IPS-NIHi11 (cell line): ENCODE results near the gene FARS2.
A peak's percentile ranks its signal among the peaks of the same experiment; 100 is the strongest.

Source experiments
- DNase-seq: peaks from one replicate; pipeline ENCODE4 v3.0.0; 2012; ENCODE audit warnings: mixed read lengths, low spot score

Gene FARS2

DNA sequence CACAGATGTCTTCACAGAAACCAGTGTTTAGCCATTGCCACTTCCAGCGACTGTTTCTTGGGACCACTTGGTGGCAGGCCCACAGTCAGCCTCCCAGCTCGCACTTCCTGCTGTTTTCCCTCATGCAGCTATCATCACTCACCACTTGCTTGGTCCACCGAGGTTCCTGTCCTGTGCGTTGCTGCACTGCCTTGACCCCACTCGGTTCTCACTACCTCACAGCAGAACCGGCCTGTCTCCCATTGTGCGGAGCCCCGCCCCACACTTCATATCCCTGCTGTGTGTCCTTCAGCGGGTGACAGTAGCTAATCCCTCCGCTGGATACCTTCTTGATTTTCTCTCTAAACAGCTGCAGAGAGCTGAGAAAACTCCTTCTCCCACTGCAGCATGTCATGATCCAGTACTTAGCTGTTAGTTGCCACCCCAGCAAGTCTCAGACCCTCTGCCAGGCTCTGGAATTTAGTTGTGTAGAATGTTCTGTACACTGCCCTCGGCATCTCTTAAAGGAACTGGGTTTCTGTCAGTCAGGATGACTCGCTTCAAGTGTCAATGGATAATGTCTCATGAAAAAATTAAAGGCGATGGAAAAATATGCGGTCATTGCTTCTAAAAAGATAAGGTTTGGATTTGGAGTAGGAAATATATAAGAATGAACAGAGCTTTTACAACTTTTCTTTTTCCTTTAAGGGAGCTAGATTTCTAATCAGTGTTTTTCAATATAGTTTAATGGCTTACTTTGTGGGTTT lies 208.0 kb downstream of the FARS2 start:
- DNase-seq = peak; percentile 15

DNA sequence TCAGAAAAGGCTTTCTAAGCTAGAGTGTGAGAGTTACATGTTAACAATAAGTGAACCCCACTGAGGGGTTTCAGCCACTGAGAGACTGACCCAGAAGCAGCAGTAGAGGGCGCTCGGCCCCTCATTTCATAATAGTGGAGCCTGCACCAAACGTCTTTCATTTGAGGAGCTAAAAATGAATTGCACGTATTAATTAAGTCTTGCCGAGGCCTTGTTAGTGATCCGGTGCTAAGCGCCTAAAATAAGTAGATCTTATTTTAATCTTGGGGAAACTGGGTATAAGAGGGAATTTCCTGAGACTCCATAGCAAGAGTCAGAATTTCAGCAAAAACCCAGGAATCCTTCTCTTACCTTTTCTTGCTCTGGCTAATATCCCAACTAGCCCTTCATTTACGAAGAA lies 209.7 kb downstream of the FARS2 start:
- peak; percentile 69 for DNase-seq

DNA sequence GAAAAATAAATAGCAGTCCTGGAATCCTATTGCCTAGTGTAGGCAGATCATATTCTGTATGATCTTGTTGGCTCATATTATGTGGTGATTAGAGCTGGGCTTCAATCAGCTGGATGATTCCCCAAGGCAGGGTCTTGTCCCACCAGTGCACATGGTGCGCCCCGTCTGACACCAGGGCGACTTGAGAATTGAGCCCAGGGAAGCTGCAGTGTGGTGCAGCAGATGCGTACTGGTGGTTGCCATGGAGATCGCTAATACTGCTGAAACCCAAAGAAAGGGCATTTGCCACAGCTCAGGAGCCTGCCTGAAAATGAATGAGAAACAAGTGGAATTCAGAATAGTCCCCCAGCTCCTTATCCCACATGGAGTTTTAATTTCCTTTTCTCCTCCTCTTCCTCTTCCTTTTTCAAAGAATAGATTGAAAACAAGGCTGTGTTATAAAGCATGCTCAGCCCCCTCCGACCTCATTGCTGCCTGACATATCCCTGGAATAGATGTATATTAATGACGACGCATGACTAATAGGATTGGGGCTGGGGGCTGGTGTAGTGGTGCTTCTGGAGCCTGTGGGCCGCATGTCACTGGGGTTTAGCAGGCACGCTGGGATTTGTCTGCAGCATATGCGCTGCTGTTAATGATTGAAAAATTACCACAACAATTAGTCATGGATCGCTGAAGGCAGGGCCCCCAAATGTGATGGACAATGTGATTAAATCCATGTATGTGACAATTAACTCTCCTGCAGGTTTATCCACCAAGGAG lies 210.5 kb downstream of the FARS2 start:
- peak; percentile 62 for DNase-seq

DNA sequence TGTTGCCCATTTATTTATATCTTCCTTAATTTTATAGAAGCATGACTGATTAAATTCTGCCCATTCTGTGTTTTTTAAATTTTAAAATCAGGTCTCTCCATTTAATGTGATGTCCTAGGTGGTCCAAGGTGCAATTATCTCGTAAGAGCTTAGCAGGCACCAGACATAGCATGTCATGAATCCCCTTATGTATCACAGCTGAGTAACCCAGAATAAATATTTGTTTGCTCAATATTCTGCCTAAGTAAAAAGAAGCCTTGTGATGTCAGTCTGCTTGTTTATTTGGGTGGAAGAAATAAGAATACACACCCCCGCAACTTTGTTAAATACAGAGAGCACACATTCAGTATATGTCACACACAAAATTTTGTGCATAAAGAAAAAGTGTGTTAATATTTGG lies 211.3 kb downstream of the FARS2 start:
- no peak for DNase-seq

DNA sequence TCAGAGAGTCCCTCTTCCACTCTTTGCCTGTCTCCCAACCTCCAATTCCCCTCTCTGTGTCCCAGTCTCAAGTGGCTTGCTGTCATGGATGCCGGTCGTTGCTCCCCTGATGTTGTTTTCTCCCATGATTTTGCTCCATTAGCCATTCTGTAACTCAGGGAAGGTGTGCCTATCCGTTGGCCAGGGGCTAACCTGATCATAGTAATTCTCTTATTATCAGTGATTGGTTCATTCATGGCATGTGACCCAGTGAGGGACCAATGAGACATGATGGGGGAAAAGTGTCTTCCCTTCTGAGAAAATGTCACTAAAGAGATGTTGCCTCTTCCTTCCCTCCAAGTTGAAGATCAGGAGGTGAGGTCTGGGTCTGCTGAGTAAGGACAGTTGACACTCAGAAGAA lies 214.5 kb downstream of the FARS2 start:
- no peak for DNase-seq

DNA sequence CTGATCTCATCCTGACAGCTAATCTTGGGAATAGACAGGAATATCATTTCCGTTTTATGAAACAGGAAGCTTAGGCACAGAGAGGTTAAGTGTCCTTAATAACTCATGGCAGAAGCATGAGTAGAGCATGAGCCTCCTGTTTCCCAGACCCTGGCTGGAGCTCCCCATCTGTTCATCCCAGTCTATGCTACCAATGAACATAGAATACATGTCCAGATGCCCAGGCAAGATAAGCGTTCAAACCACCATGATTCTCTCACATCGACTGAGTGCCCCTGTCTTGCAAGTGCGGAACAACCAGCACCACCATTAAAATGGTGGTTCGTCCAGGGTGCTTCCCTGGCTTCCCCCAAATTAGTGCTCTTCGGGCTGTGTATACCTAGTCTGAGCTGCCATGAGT lies 217.1 kb downstream of the FARS2 start:
- no peak for DNase-seq

DNA sequence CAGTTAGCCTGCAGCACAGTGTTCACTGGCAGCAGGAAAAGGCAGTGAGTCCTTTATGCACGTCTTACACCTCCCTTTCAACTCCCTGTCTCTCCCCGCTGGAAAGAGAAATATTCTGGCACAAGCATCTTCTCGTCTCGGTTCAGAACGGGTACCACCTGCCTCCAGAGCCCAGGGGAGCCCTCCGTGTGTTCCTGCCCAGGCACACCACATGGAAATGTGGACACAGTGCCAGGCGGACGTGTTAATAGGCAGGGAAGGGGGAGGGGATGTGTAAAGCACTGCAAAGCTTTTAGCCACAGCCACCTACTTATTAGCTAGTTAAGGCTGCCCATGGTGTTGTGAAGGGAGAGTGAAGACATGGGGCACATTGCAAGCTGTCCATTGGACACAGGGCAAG lies 219.7 kb downstream of the FARS2 start:
- no peak for DNase-seq

DNA sequence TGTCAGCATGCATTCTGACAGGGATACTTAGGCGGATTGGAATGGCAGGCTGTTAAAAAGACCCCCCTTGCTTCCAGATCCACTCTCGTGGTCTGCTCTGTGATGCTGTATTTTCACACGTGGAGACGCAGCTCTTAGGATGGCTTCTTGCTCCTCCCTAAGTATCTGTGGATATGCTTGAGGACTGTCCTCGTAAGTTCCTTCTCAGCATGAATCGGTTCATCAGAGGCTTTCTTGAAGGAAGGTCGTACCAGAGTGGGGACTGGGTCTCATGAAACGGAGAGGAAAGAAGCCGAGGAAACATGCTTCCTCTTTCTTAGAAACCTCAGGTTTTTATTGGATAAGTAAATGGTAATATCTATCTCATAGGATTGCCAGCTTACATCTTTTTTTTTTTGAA lies 220.4 kb downstream of the FARS2 start:
- no peak for DNase-seq

DNA sequence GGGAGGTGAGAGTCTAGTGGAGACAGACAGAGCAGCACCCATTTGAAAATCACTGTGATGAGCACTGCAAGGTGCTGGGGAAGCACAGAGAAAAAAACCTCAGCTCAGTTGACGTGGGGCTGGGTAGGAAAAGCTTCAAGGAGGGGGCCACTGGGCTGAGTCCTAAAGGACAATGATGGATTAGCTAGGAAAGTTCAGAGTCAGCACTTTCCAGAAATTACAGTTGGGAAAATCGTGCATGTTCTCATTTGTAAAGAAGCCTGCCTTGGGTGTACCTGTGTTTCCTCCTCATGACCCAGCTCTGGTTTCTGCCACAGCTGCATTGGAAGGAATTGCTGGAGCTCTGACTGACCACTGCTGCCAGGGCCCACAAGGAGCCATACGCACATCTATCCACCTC lies 221.3 kb downstream of the FARS2 start:
- DNase-seq = no peak

DNA sequence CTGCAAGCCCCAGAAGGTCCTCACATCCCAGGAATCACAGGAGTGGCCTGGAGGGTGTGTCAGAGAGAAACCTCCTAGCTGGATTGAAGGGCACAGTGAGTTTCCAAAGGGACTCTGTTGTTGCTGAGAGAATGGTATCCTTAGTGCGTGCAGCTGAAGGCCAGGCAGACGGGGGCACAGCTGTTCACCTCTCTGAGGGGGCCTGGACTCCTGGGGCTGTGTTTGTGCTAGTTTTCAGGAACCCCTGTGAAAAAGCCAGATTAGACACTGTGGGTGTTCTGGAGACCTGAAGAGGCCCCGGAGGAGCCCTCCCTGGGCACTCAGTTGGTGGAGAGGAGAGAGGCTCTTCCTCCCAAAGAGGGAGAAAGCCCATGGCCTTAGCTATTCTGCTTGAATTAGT lies 223.4 kb downstream of the FARS2 start:
- DNase-seq = no peak

DNA sequence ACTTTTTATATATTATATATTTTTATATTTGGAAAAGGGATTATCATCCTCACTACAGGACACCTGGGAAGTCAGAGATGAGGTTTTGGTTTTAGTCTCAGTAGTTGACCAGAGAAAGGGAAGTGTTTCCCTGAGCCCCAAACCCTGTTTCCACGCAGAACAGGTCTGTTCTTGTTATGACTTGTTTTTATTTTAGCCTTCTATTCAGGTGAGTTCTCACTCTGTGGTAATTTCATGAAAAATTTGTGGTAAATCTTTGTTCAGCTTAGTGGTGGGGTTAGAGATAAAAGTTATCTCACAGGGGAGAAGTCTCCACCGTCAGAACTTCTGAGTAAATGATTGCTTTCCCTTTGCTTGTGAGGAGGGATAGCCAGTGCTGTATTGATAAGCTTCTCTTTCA lies 224.9 kb downstream of the FARS2 start:
- no peak for DNase-seq

DNA sequence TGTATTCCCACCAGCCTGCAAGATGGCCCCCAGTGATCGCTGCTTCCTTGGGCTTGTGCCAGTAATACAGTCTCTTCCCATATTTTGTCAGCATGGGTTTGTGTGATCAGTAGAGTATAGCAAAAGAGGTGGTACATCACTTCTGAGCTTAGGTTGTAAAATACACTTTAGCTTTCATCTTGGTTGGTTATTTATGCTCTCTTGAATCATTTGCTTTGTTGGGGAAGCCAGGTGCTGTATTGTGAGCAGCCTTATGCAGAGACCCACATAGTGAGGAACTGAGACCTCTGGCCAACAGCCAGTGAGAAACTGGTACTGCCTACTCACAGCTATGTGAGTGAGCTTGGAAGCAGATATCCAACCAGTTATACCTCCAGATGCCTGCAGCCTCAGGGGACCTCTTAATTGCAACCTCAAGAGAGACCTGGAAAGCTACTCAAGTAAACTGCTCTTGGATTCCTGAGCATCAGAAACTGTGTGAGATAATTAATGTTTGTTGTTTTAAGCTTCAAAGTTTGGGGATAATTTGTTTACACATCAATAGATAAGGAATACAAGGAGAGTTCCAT lies 229.3 kb downstream of the FARS2 start:
- no peak for DNase-seq

DNA sequence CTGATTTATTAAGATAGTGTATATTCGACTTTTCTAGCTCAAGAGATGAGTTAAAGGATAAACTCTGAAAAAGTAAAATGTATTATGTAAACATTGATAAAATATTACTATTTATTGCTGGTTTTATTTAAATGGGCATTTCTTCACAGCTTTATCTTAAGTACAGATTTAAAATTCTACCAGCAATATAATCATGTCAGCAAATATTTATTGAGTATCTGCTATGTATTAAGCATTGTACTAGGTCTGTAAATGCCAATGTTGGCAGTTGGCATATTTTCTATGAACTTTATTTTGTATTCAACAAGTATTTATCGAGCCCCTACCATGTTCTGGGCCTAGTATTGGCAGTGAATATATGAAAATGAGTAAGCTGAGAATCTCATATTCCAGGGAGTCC lies 231.0 kb downstream of the FARS2 start:
- no peak for DNase-seq

DNA sequence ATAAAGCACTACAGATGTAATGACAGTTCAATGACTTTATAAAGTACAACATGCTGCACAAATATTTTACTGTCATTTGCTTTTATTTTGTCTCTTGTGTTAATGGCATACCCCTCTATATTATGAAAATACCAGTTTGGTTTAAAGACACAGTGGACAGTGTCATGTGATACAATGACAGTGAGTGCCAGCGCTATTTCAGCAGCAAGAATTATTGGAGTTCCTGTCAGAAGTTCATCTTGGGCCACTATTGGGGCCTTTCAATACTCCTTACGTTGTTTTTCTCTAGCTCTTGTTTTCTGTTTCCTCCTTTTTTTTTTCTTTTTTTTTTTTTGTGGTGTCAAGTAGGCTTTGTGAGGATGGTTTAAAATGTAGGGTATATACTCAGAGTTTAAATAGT lies 232.5 kb downstream of the FARS2 start:
- no peak for DNase-seq

DNA sequence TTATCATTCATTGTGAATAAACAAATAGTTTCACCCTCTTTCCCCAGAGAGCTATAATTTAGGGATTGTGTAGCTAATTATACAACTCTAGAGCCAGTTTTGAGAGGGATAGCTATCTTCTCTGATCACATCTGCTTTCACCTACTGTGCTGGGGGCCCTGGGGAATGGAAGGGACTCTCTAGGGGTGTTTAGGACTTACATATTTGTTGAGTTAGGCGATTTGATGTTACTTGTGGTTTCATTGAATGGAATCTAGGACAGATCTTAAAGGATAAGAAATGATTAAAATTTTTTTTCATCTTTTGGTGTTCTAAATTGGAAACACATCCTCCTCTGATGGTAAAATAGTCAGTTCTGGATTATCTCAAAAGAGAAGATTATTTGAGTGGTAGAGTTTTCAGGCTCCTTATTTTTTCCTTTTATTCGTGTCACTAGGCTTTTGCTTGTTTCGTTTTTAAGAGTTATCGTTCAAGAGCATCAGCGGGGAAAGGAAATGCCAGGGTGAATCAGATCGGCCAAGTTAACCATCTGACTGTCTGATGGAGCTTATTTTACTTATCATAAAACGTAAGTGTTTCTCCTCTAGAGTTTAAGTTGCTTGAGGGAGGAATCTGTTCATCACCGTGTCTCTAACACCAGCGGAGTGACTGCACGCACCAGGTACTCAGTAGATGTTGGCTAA lies 236.7 kb downstream of the FARS2 start:
- no peak for DNase-seq

DNA sequence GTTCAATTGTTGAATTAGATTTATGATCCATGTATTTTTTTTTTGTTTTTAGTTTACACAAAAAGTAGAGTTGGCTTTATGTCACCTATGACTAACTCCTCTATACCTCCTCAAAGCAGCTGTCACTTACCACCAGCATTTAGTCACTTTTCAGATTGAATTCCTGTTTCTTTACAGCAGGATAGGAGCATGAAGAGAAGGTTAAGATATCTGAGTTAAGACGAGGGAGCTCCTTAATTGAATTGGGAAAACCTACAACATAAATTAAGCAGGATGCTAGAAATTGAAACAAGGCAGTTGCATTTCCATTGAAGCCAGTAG lies 237.2 kb downstream of the FARS2 start:
- no peak for DNase-seq

DNA sequence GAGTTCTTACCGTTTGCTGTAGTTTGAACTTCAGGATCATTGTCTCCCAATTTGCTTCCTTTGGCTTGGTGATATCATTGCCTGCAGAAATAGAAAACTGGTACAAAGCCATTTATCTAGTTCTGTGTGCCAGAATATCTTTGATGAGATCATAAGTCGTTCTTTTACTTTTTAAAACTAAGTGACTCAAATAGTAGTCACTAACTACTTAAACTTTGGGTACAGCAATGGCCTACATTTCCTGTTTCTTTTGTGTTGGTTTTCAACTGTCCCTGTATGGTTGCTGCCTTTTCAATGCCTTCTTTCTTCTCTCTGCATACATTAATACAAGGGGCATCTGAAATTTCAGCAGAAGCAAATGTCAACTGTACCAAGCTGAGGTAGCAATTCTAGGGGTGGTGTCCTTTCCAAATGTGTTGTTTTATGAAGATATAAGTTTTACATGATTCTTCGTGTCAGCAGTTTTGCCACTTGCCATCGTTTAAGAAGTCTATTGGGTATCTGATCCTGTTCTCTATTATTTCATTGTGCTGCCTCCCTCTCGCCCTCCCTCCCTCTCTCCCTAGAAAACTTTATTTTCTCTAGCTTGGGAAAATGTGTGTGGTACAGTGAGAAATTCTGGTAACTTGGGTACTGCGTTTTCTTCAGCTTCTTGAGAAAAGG lies 238.5 kb downstream of the FARS2 start:
- no peak for DNase-seq

DNA sequence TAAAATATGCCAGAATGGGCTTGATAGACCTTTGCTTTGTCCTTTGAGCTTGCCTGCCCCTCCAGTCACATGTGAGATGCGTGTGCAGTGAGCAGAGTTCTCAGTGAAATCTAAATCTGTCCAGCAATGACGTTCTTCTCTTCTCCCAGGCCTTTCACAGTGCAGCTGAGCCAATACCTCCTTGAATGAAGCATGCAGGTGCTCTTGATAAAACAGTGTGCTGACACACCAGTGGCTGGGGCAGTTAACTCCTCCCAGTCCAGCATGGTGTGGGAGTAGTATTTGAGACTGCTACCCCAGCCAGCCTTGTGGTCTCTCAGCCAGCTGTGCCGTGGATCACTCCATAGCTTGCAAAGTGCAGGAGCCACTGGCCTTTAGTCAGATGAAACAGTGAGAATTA lies 240.5 kb downstream of the FARS2 start:
- no peak for DNase-seq

DNA sequence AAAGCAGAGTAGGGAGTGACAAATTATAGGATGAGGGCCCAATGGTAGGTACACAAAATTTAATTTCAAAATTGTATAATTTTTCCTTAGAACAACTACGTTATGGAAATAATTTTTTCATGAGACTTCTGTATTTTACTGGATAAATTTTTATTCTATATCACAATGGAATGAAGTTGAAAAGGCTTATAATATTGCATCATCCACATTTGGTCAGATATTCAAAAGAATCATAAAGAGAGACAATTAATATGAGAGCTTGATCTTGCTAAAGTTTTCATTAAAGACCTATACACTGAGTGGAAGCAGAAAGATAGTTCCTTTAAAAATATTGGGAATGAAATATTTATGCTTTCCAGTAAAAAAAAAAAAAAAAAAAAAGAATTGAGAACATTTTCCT lies 242.8 kb downstream of the FARS2 start:
- no peak for DNase-seq

DNA sequence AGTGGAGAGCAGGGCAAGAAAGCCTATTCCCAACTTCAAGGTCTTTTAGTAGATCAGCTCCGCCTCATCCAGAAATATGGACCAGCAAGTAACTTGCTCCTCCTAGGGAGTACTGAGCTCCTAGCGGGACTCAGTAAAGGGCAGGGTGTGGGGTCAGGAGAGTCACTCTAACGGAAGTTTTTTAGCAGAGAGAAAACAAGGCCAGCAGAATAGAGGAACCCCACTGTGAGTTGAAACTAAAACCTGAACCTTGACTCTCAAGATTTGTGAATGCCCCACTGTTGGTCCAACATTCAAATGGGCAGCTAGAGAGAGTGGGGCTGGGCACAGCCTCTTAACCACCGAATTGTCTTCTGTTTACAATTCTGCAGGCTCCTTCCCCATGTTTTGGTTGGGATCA lies 244.8 kb downstream of the FARS2 start:
- DNase-seq = no peak

DNA sequence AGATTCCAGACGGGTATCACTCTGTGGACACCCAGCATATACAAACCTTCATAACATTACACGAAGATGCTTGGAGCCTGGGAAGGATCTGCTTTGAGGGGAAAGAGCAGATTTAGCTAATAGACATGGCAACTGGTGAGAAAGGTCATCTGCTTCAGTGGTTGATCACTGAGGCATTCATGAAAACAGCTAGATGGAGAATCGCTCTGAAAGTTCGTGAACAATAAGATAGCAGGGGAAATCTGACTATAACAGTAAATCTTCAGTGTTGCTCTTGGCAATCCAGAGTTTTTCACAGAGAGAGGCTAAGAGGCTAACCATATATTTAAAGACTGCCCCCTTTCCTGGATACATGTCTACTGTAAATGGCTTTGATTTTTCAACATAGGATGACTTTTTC lies 245.3 kb downstream of the FARS2 start:
- DNase-seq = no peak

DNA sequence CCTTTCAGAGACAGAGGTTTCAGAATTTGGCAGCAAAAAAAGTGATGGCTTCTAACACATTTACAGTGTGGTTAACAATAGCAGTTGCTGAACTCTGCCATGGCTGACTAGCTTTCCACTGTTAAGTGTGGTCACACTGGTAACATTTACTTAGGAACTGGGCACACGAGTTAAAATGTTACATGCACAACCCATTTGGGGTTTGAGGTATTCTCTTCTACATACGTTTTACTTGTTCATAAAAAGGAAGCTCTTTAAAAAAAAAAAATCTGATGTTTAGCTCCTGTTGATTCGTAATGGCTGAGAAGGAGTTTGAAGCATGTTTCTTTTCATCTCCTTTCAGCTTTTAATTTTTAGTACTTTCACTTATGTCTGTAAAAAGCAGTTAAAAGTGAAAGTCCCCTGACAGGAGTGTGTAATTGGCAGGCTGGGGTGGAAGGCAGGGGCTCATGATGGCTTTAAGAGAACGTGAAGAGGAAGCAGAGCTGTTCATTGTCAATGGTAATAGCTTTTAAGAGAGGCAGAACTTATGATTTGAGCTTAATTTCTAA lies 245.9 kb downstream of the FARS2 start:
- no peak for DNase-seq
